ENCODE measurements around the gene ZNF407.

GRCh38 chr18:75044296-75044695, 446.6 kb downstream of the ZNF407 start:
- TF ChIP-seq CTCF (IDR thresholded peaks at IDR 0.05) (no peak), POLR2A (IDR thresholded peaks at IDR 0.05) (no peak)
